ENCODE data around the gene LRRIQ4. TPM values are rescaled to one million over a fixed set of nuclear protein-coding genes. Genes with fewer than 3 reads are reported as not detected.

LRRIQ4 gene
- total RNA-seq, 1 experiment from 2014 or later = not detected

DNA sequence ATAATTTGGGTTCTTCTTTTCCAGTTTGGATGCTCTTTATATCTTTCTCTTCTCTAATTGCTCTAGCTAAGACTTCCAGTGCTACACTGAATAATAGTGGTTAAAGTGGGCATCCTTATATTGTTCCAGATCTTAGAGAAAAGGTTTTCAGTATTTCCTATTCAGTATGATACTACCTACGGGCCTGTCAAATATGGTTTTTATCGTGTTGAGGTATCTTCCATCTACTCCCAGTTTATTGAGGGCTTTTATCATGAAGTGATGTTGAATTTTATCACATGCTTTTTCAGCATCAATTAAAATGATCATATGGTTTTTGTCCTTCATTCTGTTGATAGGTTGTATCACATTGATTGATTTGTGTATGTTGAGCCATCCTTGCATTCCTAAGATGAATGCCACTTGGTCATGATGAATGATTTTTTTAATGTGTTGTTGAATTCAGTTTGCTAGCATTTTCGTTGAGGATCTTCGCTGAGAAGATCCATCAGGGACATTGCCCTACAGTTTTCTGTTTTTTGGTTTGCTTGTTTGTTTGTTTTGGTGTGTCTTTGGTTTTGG, 3.0 kb downstream of the LRRIQ4 start:
- H3K4me3 ChIP-seq (ENCODE audit: low read depth in 2 of 2, low read length in 2 of 2) = no peak overlapping the region
- intact Hi-C loops (cut with micrococcal nuclease; ENCODE audit: unreplicated experiment) (no loop called here), in situ Hi-C loops (cut with HindIII; ENCODE audit: low pct_unique_long_range_greater_than_20kb, low sequenced_read_pairs) (no loop called here)
- H3K9me3 ChIP-seq (ENCODE audit: control insufficient read depth, insufficient read depth, low read depth, low read length) = no peaks in the 10 kb centered on the region
- peaks cover 11% of the 10 kb centered on the region; the same call in 1 of the 2 replicates for H3K27me3 ChIP-seq (ENCODE audit: control insufficient read depth, insufficient read depth, low read length)
- no peak overlapping the region for H3K27ac ChIP-seq (ENCODE audit: low read length)
- POLR2A ChIA-PET = no interaction called here
- TF ChIP-seq TCF7L2 (IDR thresholded peaks at IDR 0.05; ENCODE audit: low read depth, low read length) (no peak), POLR2AphosphoS5 (IDR thresholded peaks at IDR 0.05; ENCODE audit: low read depth, low read length) (no peak), SIN3A (IDR thresholded peaks at IDR 0.05; ENCODE audit: borderline replicate concordance, insufficient read depth, low read depth, low read length) (no peak)
- TF ChIP-seq, protein P1, sequence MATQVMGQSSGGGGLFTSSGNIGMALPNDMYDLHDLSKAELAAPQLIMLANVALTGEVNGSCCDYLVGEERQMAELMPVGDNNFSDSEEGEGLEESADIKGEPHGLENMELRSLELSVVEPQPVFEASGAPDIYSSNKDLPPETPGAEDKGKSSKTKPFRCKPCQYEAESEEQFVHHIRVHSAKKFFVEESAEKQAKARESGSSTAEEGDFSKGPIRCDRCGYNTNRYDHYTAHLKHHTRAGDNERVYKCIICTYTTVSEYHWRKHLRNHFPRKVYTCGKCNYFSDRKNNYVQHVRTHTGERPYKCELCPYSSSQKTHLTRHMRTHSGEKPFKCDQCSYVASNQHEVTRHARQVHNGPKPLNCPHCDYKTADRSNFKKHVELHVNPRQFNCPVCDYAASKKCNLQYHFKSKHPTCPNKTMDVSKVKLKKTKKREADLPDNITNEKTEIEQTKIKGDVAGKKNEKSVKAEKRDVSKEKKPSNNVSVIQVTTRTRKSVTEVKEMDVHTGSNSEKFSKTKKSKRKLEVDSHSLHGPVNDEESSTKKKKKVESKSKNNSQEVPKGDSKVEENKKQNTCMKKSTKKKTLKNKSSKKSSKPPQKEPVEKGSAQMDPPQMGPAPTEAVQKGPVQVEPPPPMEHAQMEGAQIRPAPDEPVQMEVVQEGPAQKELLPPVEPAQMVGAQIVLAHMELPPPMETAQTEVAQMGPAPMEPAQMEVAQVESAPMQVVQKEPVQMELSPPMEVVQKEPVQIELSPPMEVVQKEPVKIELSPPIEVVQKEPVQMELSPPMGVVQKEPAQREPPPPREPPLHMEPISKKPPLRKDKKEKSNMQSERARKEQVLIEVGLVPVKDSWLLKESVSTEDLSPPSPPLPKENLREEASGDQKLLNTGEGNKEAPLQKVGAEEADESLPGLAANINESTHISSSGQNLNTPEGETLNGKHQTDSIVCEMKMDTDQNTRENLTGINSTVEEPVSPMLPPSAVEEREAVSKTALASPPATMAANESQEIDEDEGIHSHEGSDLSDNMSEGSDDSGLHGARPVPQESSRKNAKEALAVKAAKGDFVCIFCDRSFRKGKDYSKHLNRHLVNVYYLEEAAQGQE (IDR thresholded peaks at IDR 0.05; ENCODE audit: insufficient read depth in 1 of 2, low read depth in 2 of 2, low read length in 1 of 2) = no peak
- TF ChIP-seq, protein P2, sequence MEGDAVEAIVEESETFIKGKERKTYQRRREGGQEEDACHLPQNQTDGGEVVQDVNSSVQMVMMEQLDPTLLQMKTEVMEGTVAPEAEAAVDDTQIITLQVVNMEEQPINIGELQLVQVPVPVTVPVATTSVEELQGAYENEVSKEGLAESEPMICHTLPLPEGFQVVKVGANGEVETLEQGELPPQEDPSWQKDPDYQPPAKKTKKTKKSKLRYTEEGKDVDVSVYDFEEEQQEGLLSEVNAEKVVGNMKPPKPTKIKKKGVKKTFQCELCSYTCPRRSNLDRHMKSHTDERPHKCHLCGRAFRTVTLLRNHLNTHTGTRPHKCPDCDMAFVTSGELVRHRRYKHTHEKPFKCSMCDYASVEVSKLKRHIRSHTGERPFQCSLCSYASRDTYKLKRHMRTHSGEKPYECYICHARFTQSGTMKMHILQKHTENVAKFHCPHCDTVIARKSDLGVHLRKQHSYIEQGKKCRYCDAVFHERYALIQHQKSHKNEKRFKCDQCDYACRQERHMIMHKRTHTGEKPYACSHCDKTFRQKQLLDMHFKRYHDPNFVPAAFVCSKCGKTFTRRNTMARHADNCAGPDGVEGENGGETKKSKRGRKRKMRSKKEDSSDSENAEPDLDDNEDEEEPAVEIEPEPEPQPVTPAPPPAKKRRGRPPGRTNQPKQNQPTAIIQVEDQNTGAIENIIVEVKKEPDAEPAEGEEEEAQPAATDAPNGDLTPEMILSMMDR (IDR thresholded peaks at IDR 0.05) = no peak
- no TSS peak for BruUV-seq (replicated peaks)
- peaks cover 17% of the 10 kb centered on the region; the same call in 1 of the 2 replicates for H3K4me1 ChIP-seq (ENCODE audit: control insufficient read depth, insufficient read depth, low read length)
- ATAC-seq (no peak), DNase-seq (ENCODE audit: low read depth, low spot score) (no peak)
- CTCF ChIA-PET = no interaction called here
- no peaks in the 10 kb centered on the region for H3K36me3 ChIP-seq (ENCODE audit: control insufficient read depth, insufficient read depth, low read length)

DNA sequence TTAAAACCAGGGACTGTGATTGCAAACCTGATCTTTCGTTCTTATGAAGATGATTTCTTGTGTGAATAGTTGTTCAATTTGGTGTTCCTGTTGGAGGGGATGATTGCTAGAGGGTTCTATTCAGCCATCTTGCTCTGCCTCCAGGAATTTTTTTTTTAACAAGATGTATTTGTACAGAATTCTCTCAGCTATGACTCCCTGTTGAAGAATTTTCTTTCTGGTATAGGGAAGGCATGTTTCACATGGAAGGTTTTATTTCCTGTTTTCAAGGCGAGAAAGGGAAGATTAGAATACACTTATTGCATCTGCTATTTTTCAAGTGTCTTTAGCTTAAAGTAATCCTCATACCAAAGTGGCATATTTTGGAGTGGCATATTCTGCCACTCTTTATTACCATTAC, 5.6 kb downstream of the LRRIQ4 start:
- Histone ChIP-seq H3K36me3 (ENCODE audit: control insufficient read depth, insufficient read depth, low read length) (no peaks in the 10 kb centered on the region), H3K4me1 (ENCODE audit: control insufficient read depth, insufficient read depth, low read length) (peaks cover 7% of the 10 kb centered on the region; the same call in 1 of the 2 replicates), H3K27me3 (ENCODE audit: control insufficient read depth, insufficient read depth, low read length) (peaks cover 31% of the 10 kb centered on the region), H3K27ac (ENCODE audit: low read length) (no peak overlapping the region), H3K4me3 (ENCODE audit: low read depth in 2 of 2, low read length in 2 of 2) (no peak overlapping the region), H3K9me3 (ENCODE audit: control insufficient read depth, insufficient read depth, low read depth, low read length) (no peaks in the 10 kb centered on the region)
- TF ChIP-seq, protein P1 (IDR thresholded peaks at IDR 0.05; ENCODE audit: insufficient read depth in 1 of 2, low read depth in 2 of 2, low read length in 1 of 2) = no peak
- TF ChIP-seq TCF7L2 (IDR thresholded peaks at IDR 0.05; ENCODE audit: low read depth, low read length) (no peak), SIN3A (IDR thresholded peaks at IDR 0.05; ENCODE audit: borderline replicate concordance, insufficient read depth, low read depth, low read length) (no peak), POLR2AphosphoS5 (IDR thresholded peaks at IDR 0.05; ENCODE audit: low read depth, low read length) (no peak)
- TF ChIP-seq, protein P2 (IDR thresholded peaks at IDR 0.05) = no peak
- ChIA-PET POLR2A (no interaction called here), CTCF (no interaction called here)
- BruUV-seq (replicated peaks) = no TSS peak
- intact Hi-C loops (cut with micrococcal nuclease; ENCODE audit: unreplicated experiment) (no loop called here), in situ Hi-C loops (cut with HindIII; ENCODE audit: low pct_unique_long_range_greater_than_20kb, low sequenced_read_pairs) (no loop called here)
- ATAC-seq (no peak), DNase-seq (ENCODE audit: low read depth, low spot score) (no peak)
